Right atrium auricular region (tissue), 2 donors: ENCODE results near the gene MYO16. TPM values are rescaled to one million over a fixed set of nuclear protein-coding genes. Genes with fewer than 3 reads are reported as not detected.

Experiments
- DNase-seq: peaks from one replicate; pipeline ENCODE4 v3.0.0-alpha.2; 2019; ENCODE audit warnings: low spot score
- H3K27ac ChIP-seq, 2 donors: fragments of 200-600 bp; sonication (generic); 1 replicate in 1 of 2; 2 replicates in 1 of 2; pipeline ENCODE4 v1.5.1; 2016 to 2019
- H3K27me3 ChIP-seq, 2 donors: fragments of 200-600 bp; sonication (generic); one replicate each; pipeline versions ENCODE4 v1.5.1 to v1.6.0; 2017 to 2019
- H3K36me3 ChIP-seq: fragments of 200-600 bp; sonication (generic); one replicate; pipeline ENCODE4 v1.5.1; 2016
- H3K4me1 ChIP-seq, 2 donors: fragments of 200-600 bp; sonication (generic); one replicate each; pipeline versions ENCODE4 v1.5.1 to v1.6.0; 2017 to 2019
- H3K4me3 ChIP-seq, 2 donors: fragments of 200-600 bp; sonication (generic); 1 replicate in 1 of 2; 2 replicates in 1 of 2; pipeline ENCODE4 v1.5.1; 2017 to 2019; ENCODE audit warnings: mild to moderate bottlenecking in 1 of 2, moderate library complexity in 1 of 2
- H3K9me3 ChIP-seq, 2 donors: fragments of 200-600 bp; sonication (generic); one replicate each; pipeline ENCODE4 v1.5.1; 2019
- total RNA-seq, 2 donors: library from RNA; depleted of rRNA; stranded (reverse); fragments of >200 nt; gene quantifications; one replicate each; pipeline ENCODE4 v1.1.0, GENCODE V29; 2016
- TF ChIP-seq, protein P1 (sequence below), 2 donors: fragments of 200-600 bp; sonication (generic); IDR thresholded peaks; one replicate each; pipeline ENCODE4 v1.5.1; 2019; ENCODE audit warnings: antibody characterized with exemption in 2 of 2

MYO16 gene
- total RNA-seq, 2 donors from 2014 or later = 1.1 to 1.8 TPM

DNA sequence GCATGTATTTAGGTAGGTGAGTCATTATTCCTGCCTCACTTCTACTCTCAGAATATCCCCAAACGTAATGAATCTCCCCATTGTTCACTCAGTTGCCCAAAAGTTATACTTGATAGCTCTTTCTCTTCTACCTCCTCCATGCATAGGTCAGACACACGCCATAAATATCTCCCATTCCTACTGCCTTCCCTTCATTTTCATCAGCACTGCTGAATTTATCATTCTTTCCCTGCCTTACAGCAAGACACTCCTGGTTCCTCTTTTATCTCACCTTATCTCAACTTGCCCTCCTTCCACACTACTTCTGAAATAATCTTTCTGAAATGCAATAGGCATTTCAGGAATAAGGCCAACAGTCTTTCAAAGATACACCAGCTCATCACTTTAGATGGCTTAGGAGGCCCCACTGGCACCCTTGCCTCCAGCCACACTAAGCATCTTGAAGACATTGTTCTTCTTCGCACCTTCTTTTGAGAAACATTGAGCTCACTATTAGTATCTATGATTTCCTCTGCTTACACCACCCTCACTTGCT lies 333.9 kb downstream of the MYO16 start:
- Histone ChIP-seq H3K4me1 (no peaks in the 10 kb centered on the region), H3K4me3 (no peak overlapping the region), H3K36me3 (no peaks in the 10 kb centered on the region), H3K27me3 (no peaks in the 10 kb centered on the region), H3K9me3 (no peaks in the 10 kb centered on the region), H3K27ac (no peak overlapping the region)
- DNase-seq = no peak
- TF ChIP-seq, protein P1, sequence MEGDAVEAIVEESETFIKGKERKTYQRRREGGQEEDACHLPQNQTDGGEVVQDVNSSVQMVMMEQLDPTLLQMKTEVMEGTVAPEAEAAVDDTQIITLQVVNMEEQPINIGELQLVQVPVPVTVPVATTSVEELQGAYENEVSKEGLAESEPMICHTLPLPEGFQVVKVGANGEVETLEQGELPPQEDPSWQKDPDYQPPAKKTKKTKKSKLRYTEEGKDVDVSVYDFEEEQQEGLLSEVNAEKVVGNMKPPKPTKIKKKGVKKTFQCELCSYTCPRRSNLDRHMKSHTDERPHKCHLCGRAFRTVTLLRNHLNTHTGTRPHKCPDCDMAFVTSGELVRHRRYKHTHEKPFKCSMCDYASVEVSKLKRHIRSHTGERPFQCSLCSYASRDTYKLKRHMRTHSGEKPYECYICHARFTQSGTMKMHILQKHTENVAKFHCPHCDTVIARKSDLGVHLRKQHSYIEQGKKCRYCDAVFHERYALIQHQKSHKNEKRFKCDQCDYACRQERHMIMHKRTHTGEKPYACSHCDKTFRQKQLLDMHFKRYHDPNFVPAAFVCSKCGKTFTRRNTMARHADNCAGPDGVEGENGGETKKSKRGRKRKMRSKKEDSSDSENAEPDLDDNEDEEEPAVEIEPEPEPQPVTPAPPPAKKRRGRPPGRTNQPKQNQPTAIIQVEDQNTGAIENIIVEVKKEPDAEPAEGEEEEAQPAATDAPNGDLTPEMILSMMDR (IDR thresholded peaks at IDR 0.05) = no peak

DNA sequence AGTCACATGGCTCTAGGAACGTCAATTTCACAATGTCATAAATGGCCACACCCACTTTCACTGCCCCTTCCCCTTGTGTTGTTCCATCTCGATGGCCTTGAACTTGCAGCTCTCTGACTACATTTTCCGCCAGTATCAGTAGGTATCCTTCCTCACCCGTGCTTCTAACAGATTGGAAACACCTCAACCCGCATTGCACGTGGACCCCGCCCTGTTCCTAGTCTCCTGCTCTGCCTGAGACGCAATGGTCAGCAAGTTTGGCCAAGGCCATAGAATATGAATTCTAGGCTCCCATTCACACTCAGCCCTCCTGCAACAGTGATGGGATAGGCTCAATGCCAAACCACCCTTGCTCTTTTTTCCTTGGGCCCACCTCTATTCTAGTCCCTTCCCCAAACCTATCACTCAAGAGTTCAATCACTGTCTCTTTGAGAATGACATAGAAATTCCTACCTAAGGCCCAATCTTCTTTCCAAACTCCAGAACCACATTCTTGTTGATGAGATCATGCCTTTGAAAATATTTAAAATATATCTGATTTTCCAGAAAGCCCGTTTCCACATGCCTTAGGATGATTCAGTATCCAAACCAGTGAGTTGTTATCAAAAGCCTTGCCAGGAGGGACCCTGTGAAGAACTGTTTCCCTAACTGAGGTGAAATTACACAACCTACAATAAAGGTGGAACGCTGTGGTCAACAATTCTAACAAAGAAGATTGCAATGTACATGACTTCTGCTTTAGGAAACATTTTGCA lies 334.6 kb downstream of the MYO16 start:
- H3K4me1 ChIP-seq = no peaks in the 10 kb centered on the region
- H3K4me3 ChIP-seq = no peak overlapping the region
- no peaks in the 10 kb centered on the region for H3K36me3 ChIP-seq
- no peaks in the 10 kb centered on the region for H3K27me3 ChIP-seq
- no peaks in the 10 kb centered on the region for H3K9me3 ChIP-seq
- TF ChIP-seq, protein P1 (IDR thresholded peaks at IDR 0.05) = no peak
- no peak for DNase-seq
- no peak overlapping the region for H3K27ac ChIP-seq

DNA sequence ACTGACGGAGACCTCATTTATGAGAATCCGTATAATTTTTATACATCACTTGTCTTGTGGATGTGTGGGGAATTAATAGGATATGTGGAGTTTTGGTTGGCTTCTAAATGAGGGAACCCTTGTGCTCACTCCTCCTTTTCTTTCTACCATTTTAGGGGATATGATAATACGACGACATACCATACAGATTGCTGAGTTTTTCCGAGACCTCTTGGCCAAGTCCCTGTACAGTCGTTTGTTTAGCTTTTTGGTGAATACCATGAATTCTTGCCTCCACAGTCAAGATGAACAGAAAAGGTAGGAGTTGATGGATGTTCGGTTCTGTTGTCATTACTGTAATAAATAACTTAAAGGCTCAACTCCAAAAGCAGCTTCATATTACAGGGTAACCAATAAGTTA lies 335.2 kb downstream of the MYO16 start:
- H3K4me3 ChIP-seq = no peak overlapping the region
- H3K27me3 ChIP-seq = no peaks in the 10 kb centered on the region
- H3K36me3 ChIP-seq = no peaks in the 10 kb centered on the region
- no peaks in the 10 kb centered on the region for H3K9me3 ChIP-seq
- no peak overlapping the region for H3K27ac ChIP-seq
- no peak for DNase-seq
- H3K4me1 ChIP-seq = no peaks in the 10 kb centered on the region
- TF ChIP-seq, protein P1 (IDR thresholded peaks at IDR 0.05) = no peak

DNA sequence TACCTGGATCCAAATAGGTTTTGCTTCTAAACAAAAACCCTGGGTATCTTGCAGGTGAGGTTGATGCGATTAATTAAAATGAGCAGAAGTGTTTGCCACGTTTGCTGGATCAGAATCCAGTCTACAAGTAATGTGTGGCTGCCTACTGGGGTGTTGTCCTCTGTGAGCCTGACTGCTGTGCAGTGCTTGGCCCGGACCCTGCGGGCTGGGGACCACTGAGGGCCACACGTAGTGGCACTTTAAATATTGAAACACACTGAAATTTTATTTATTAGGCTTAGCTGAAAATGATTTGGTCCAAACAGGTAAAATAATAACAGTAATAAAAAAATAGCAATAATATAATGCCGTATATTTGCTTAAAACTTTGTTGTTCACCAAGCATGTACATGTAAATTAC lies 338.0 kb downstream of the MYO16 start:
- H3K27ac ChIP-seq = no peak overlapping the region
- no peak for DNase-seq
- no peaks in the 10 kb centered on the region for H3K4me1 ChIP-seq
- TF ChIP-seq, protein P1 (IDR thresholded peaks at IDR 0.05) = no peak
- H3K9me3 ChIP-seq = no peaks in the 10 kb centered on the region
- no peaks in the 10 kb centered on the region for H3K36me3 ChIP-seq
- H3K4me3 ChIP-seq = no peak overlapping the region
- H3K27me3 ChIP-seq = no peaks in the 10 kb centered on the region

DNA sequence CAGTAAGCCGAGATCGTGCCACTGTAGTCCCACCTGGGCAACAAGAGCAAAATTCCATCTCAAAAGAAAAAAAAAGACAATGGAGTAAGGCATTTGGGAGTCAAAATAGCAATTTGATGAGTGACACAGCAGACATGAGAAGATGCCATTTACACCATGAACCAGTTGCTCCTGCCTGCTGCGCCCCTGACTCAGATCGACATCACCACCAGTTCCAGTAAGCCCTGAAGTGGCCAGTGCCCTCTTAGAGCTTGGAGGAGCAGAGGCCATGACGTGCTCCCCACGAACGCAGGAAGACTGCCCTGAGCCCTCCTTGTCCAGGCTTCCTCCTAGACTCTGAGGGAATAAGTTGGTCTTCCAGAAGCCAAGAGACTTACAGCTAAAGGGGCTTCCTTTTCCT lies 339.2 kb downstream of the MYO16 start:
- Histone ChIP-seq H3K36me3 (no peaks in the 10 kb centered on the region), H3K27ac (no peak overlapping the region), H3K27me3 (no peaks in the 10 kb centered on the region), H3K9me3 (no peaks in the 10 kb centered on the region), H3K4me1 (no peaks in the 10 kb centered on the region), H3K4me3 (no peak overlapping the region)
- DNase-seq = no peak
- TF ChIP-seq, protein P1 (IDR thresholded peaks at IDR 0.05) = no peak

DNA sequence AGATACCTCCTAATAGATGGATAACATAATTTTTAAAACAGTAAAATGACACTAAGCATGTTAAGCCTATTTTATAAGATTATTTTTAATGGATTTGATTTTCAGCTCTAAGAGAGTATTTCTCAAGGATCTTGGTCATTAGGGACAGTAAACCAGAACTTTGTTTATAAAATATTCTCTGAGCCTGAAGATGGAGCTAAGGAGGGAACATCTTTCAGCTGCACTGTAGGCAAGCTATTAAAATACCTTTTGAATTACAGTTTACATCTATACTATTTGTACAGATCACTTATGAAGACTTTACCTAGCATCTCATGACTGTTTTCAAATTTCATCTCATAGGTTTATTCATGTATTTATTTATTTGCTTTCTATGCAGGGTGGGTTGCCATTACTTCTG lies 345.3 kb downstream of the MYO16 start:
- TF ChIP-seq, protein P1 (IDR thresholded peaks at IDR 0.05) = no peak
- Histone ChIP-seq H3K27ac (no peak overlapping the region), H3K27me3 (no peaks in the 10 kb centered on the region), H3K4me1 (no peaks in the 10 kb centered on the region), H3K9me3 (no peaks in the 10 kb centered on the region), H3K36me3 (no peaks in the 10 kb centered on the region), H3K4me3 (no peak overlapping the region)
- no peak for DNase-seq
